ENCODE data around the gene SLAIN1.

DNA sequence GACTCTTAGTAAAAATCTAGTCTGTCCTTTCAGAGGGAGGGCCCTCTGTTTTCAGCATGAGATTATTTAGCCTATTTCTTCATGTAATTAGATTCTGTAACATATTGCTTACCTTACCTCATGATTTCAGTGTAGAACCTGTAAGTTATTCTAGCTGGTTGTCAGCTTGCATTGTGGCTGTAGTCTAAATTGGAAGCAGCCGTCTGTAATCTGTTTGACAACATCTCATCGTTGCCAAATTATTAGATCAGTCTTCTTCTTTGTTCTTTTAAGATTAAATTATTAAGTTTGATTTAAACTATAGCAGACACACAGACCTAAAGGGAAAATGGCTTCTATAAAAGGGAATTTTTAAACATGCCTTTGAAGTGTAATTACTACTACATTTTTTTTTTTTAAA is 34.8 kb downstream of the SLAIN1 start:
- TF ChIP-seq, protein P1, sequence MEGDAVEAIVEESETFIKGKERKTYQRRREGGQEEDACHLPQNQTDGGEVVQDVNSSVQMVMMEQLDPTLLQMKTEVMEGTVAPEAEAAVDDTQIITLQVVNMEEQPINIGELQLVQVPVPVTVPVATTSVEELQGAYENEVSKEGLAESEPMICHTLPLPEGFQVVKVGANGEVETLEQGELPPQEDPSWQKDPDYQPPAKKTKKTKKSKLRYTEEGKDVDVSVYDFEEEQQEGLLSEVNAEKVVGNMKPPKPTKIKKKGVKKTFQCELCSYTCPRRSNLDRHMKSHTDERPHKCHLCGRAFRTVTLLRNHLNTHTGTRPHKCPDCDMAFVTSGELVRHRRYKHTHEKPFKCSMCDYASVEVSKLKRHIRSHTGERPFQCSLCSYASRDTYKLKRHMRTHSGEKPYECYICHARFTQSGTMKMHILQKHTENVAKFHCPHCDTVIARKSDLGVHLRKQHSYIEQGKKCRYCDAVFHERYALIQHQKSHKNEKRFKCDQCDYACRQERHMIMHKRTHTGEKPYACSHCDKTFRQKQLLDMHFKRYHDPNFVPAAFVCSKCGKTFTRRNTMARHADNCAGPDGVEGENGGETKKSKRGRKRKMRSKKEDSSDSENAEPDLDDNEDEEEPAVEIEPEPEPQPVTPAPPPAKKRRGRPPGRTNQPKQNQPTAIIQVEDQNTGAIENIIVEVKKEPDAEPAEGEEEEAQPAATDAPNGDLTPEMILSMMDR (IDR thresholded peaks at IDR 0.05): no peak
- no peak for TF ChIP-seq POLR2A (IDR thresholded peaks at IDR 0.05)
